Fibroblast of lung (primary cell): ENCODE data around the gene ARL4A. TPM values are rescaled to one million over a fixed set of nuclear protein-coding genes. Genes with fewer than 3 reads are reported as not detected.
A peak's percentile ranks its signal among the peaks of the same experiment; 100 is the strongest.
"Not testable (repeated sequence)": the region's sequence is repeated elsewhere in the genome, so short reads cannot be mapped to it uniquely, and the experiment has no call there.

ENCODE experiments used
- DNase-seq, 2 donors: peaks; one replicate each; pipeline versions ENCODE4 v3.0.0 to v3.0.0-alpha.2; 2010; ENCODE audit warnings: low read depth in 2 of 2
- H2AFZ ChIP-seq: 2 replicates; pipeline ENCODE4 v1.5.1; 2012; ENCODE audit warnings: low read length, control low read depth, inconsistent platforms
- H3K27ac ChIP-seq: 2 replicates; pipeline ENCODE4 v1.5.1; 2011; ENCODE audit warnings: low read length, control low read depth; ENCODE audit not compliant: insufficient read depth
- H3K27me3 ChIP-seq: 2 replicates; pipeline ENCODE4 v1.5.1; 2011; ENCODE audit warnings: mild to moderate bottlenecking, low read length; ENCODE audit not compliant: control insufficient read depth, insufficient read depth
- H3K36me3 ChIP-seq: 2 replicates; pipeline ENCODE4 v1.5.1; 2011; ENCODE audit warnings: low read length; ENCODE audit not compliant: control insufficient read depth, insufficient read depth
- H3K4me1 ChIP-seq: 2 replicates; pipeline ENCODE4 v1.5.1; 2011; ENCODE audit warnings: low read length; ENCODE audit not compliant: control insufficient read depth, insufficient read depth; ENCODE audit errors: extremely low read depth
- H3K4me2 ChIP-seq: 2 replicates; pipeline ENCODE4 v1.5.1; 2011; ENCODE audit warnings: low read length, control low read depth; ENCODE audit not compliant: insufficient read depth; ENCODE audit errors: extremely low read depth
- H3K4me3 ChIP-seq, 4 experiments: fragments of 200-600 bp in 1 of 4; sonication (generic) in 1 of 4; replicated peaks in 1 of 4; 2 replicates each; pipeline ENCODE4 v1.5.1; 2011 to 2016; ENCODE audit warnings: low read length in 4 of 4, low read depth in 3 of 4, mild to moderate bottlenecking in 3 of 4, control low read depth in 2 of 4, inconsistent platforms in 1 of 4, mixed read lengths in 1 of 4; ENCODE audit not compliant: insufficient read depth in 1 of 4; ENCODE audit errors: control extremely low read depth in 1 of 4
- H3K79me2 ChIP-seq: 2 replicates; pipeline ENCODE4 v1.5.1; 2012; ENCODE audit warnings: mild to moderate bottlenecking, low read length, inconsistent platforms; ENCODE audit not compliant: control insufficient read depth, insufficient read depth
- H3K9ac ChIP-seq: 2 replicates; pipeline ENCODE4 v1.5.1; 2011; ENCODE audit warnings: mild to moderate bottlenecking, low read length, control low read depth; ENCODE audit not compliant: insufficient read depth
- H3K9me3 ChIP-seq: 2 replicates; pipeline ENCODE4 v1.5.1; 2012; ENCODE audit warnings: low read depth, low read length; ENCODE audit not compliant: control insufficient read depth, insufficient read depth
- H4K20me1 ChIP-seq: 2 replicates; pipeline ENCODE4 v1.5.1; 2011; ENCODE audit warnings: low read length; ENCODE audit not compliant: control insufficient read depth, insufficient read depth; ENCODE audit errors: extremely low read depth
- CTCF ChIP-seq, 2 donors: IDR thresholded peaks in 1 of 2; conservative IDR thresholded peaks in 1 of 2; 1 replicate in 1 of 2; 2 replicates in 1 of 2; pipeline ENCODE4 v1.5.1; 2011 to 2012; ENCODE audit warnings: low read length in 2 of 2, control low read depth in 1 of 2, inconsistent platforms in 1 of 2, low read depth in 1 of 2, mild to moderate bottlenecking in 1 of 2
- EZH2 ChIP-seq: IDR thresholded peaks from 2 replicates; pipeline ENCODE4 v1.5.1; 2012; ENCODE audit warnings: low read length, control low read depth, mild to moderate bottlenecking; ENCODE audit errors: missing control alignments
- polyA plus RNA-seq, 2 donors: library from polyadenylated mRNA; depleted of rRNA in 1 of 2; stranded (reverse) in 1 of 2; unstranded in 1 of 2; fragments of >200 nt; gene quantifications; 2 replicates each; pipeline ENCODE4 v1.2.1, GENCODE V29; 2011 to 2012; ENCODE audit warnings: missing spikeins in 1 of 2
- total RNA-seq: library from RNA; depleted of rRNA; stranded (reverse); fragments of >200 nt; gene quantifications from 2 replicates; pipeline ENCODE4 v1.2.1, GENCODE V29; 2014

ARL4A gene
- total and polyA plus RNA-seq, 2 donors (not counting 1 experiment from before 2014, with no cell fraction given) = 11.4 to 37.0 TPM

GRCh38 chr7:12670000-12670729 is 17.3 kb upstream of the ARL4A start:
- Histone ChIP-seq H3K9ac (no peak overlapping the region), H3K9me3 (no peaks in the 10 kb centered on the region), H3K4me2 (no peak overlapping the region), H2AFZ (no peak overlapping the region), H3K79me2 (no peaks in the 10 kb centered on the region), H3K27ac (no peak overlapping the region), H3K4me1 (no peaks in the 10 kb centered on the region), H3K27me3 (no peaks in the 10 kb centered on the region), H3K4me3 (no peak overlapping the region), H4K20me1 (no peaks in the 10 kb centered on the region), H3K36me3 (no peaks in the 10 kb centered on the region)
- peak; percentile 81 to 92 for DNase-seq
- TF ChIP-seq CTCF (conservative IDR thresholded peaks at IDR 0.05 in 1 of 2, IDR thresholded peaks at IDR 0.05 in 1 of 2; ENCODE audit: low read depth in 1 of 2, low read length in 2 of 2) (no peak), EZH2 (no peak)

GRCh38 chr7:12670743-12671520 is 16.5 kb upstream of the ARL4A start:
- Histone ChIP-seq H3K79me2 (no peaks in the 10 kb centered on the region), H3K4me3 (no peak overlapping the region), H3K4me2 (no peak overlapping the region), H3K9me3 (no peaks in the 10 kb centered on the region), H4K20me1 (no peaks in the 10 kb centered on the region), H3K27me3 (no peaks in the 10 kb centered on the region), H3K36me3 (no peaks in the 10 kb centered on the region), H3K9ac (no peak overlapping the region), H3K27ac (no peak overlapping the region), H3K4me1 (no peaks in the 10 kb centered on the region), H2AFZ (no peak overlapping the region)
- TF ChIP-seq EZH2 (no peak), CTCF (conservative IDR thresholded peaks at IDR 0.05 in 1 of 2, IDR thresholded peaks at IDR 0.05 in 1 of 2; ENCODE audit: low read depth in 1 of 2, low read length in 2 of 2) (no peak)
- peak in 1 of 2 donors; percentile 73 for DNase-seq

- not testable (repeated sequence) for H3K79me2 ChIP-seq, H3K27me3 ChIP-seq, H3K4me2 ChIP-seq, H3K4me3 ChIP-seq, H3K27ac ChIP-seq, H4K20me1 ChIP-seq, H3K9ac ChIP-seq, H3K36me3 ChIP-seq, H3K4me1 ChIP-seq, H3K9me3 ChIP-seq, DNase-seq, H2AFZ ChIP-seq
Observed at GRCh38 chr7:12673436-12673835, 14.0 kb upstream of the ARL4A start.
